GM18858 (cell line): ENCODE results near the gene F8A2.
"Not testable (repeated sequence)": the region's sequence is repeated elsewhere in the genome, so short reads cannot be mapped to it uniquely, and the experiment has no call there.

ENCODE experiments used
- ATAC-seq: cut with Tn5 transposase; IDR thresholded peaks from one replicate; pipeline ENCODE4 v1.9.1; 2021; ENCODE audit not compliant: unreplicated experiment

The F8A2 gene

DNA sequence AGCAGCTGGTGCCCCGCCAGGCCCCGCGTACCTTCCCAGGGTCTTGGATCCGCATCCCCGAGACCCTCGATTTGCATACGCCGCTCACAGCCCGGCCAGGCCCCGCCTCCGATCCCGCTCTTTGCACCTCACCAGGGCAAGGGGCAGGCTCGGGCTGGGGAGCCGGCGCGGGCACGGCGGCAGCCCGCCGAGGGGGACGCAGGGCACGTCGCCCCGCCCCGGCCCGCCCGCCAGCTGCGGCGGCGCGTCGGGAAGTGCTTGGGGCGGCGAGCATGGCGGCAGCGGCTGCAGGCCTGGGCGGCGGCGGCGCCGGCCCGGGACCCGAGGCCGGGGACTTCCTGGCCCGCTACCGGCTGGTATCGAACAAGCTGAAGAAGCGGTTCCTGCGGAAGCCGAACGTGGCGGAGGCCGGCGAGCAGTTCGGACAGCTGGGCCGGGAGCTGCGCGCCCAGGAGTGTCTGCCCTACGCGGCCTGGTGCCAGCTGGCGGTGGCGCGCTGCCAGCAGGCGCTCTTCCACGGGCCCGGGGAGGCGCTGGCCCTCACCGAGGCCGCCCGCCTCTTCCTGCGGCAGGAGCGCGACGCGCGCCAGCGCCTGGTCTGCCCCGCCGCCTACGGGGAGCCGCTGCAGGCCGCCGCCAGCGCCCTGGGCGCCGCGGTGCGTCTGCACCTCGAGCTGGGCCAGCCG lies at the start of gene F8A2:
TSS of gene F8A2 (plus strand) at position 253 of the 686 bp plus-strand sequence. CDS start at position 273, 20 bp downstream.
- peak; percentile 62 for ATAC-seq

DNA sequence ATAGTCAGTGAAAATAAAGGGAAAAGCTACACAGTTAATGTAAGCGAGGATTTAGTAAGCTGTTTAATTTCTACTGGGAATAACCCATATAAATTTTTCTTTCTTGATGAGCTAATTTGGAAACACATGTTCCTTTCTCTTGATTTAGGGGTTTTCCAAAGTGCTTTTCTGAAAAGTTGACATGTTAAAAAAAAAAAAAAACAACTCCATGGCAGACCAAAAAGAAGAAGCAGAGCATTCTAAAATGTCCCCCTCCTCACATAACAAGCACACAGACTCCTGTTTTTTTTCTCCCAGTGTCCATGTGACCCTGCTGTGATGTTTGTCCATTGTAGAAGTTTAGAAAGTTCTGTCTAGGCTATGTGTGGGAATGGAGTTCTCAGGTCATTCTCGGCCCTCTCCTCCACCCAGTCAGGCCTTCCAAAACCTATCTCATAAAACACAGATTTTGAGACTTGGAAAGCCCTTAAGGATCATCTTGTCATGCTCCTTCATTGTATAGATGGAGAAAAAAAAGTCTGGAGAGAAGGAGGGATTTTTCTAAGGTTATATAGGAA lies 48.3 kb upstream of the F8A2 start:
- ATAC-seq: no peak

GRCh38 chrX:155334486-155335336 lies 47.2 kb upstream of the F8A2 start, which contains the start of gene CLIC2:
Gene CLIC2, minus strand, starts transcription at chrX:155334614. Its CDS starts 187 bp downstream, at chrX:155334427.
- ATAC-seq: peak; percentile 55

DNA sequence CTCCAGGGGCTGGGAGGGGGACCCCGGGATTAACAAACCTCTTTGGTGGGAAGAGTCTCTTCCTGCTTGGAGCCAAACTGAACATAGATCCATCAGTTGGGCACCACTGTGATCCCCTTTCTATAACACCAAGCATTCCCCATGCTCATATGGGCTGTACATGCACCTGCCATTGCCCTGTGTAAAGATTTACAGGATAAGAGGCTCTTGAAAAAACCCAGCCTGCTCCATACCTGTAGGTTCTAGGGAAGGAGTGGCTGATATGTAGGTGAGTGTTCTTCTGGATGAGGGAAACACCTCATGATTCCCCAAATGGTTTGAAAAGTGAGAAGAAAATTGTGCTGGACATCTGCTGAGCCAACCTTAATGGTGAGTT lies 46.6 kb upstream of the F8A2 start:
- ATAC-seq: not testable (repeated sequence)

GRCh38 chrX:155345689-155346088 lies 36.2 kb upstream of the F8A2 start:
- not testable (repeated sequence) for ATAC-seq

- not testable (repeated sequence) for ATAC-seq
These were observed 32.4 kb upstream of the F8A2 start for GRCh38 chrX:155349448-155349847.

GRCh38 chrX:155363712-155364111 lies 18.2 kb upstream of the F8A2 start:
- not testable (repeated sequence) for ATAC-seq

DNA sequence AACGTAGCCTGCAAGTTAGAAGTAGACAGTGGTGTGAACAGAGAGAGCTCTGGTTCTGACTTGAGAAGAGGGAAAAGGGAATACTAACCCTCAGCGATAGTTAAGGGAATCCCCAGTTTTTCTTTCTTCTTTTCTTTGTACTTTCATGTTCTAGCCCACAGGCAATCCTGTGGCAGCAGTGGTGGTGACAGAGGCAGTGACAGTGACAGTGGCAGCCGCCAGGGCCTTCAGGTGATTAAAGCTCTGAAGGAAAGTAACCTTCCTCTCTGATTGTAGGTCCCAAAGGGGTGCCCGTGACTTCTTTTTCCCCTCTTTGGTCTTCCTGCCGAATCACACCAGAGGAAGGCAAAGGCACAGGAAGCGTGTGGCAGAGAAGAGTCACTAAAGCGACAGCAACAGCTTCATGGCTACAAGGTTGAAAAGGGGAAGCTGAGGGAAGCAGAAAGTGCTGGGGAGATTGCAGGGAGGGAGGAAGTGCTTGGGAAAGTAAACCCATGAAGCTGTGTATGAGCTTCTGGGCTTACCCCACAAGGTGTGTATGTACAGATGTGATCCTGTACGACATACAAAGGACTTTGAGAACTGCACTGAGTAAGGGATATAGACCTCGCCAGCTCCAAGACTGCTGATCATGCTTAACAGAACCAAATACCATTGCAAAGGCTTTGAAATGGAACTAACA lies 8.0 kb upstream of the F8A2 start:
- peak; percentile 46 for ATAC-seq

DNA sequence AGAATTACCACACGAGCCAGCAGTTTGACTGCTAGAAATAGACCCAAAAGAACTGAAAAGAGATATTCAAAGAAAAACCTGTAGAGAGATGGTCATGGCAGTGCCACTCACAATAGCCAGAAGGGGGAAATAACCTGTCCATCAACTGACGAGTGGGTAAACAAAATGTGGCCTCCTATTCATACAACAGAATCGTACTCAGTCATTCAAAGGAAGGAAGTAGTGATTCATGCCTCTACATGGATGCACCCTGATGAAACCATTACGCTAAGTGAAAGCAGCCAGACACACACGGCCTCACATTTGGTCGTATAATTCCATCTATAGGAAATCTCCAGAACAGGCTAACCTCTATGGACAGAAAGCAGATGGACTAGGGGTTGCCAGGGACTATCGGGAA lies 2.1 kb upstream of the F8A2 start:
- ATAC-seq: not testable (repeated sequence)

GRCh38 chrX:155382529-155382967 lies 653 bp downstream of the F8A2 start:
- peak; percentile 28 for ATAC-seq

GRCh38 chrX:155389634-155390033 lies 7.7 kb downstream of the F8A2 start:
- no peak for ATAC-seq

DNA sequence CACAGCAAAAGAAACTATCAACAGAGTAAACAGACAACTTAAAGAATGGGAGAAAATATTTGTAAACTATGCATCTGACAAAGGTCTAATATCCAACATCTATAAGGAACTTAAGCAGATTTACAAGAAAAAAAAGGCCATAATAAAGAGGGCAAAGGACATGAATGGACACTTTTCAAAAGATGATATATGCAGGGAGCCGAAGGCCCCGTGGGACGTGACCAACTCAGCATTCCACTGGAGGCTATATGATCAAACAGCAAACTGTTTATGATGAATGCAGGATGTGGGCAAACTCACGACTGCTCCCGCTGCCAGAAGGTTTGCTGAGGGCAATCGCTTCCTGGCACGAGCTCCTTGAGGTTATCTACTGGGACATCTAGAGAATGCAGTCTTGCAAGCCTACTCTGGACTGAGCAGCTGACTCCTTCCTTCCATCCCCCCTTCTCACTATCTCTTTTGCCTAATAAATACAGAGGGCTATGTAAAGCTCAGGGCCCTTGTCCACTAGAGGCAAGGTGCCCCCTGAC lies 12.9 kb downstream of the F8A2 start:
- ATAC-seq: not testable (repeated sequence)

DNA sequence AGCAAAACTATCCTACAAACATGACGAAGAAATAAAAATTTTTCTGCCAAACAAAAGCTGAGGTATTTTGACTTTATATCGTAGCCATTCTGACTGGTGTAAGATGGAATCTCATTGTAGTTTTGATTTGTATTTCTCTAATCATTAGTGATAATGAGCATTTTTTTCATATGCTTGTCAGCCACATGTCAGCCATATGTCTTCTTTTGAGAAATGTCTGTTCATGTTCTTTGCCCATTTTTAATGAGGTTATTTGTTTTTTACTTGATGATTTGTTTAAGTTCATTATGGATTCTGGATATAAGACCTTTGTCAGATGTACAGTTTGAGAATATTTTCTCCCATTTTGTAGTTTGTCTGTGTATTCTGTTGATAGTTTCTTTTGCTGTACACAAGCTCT lies 24.5 kb downstream of the F8A2 start:
- no peak for ATAC-seq

DNA sequence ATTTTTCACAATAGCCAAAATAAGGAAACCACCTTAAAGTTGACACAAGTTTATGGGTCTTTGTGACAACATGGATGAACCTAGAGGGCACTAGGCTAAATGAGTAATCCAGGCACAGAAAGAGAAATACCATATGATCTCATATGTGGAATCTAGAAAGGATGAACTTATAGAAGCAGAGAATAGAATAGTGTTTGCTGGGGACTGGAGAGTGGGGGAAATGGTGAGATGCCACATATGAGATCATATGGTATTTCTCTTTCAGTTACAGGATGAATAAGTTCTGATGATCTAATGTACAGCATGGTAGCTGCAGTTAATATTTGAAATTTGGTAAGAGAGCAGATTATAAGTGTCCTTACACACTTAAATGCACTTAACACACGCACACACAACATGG lies 35.9 kb downstream of the F8A2 start:
- no peak for ATAC-seq
